HEK293T (cell line): ENCODE measurements around the gene MED9.

Experiments
- CTCF ChIA-PET: fragments of 350-600 bp; formaldehyde crosslinking; extraction: SDS; loops from one replicate; lab custom pipeline; 2021; ENCODE audit warnings: antibody characterized with exemption, inconsistent platforms; lab: Yijun Ruan, JAX
- POLR2A ChIA-PET: fragments of 350-600 bp; formaldehyde crosslinking; extraction: SDS; loops from one replicate; lab custom pipeline; 2020; ENCODE audit warnings: antibody characterized with exemption, inconsistent platforms; lab: Yijun Ruan, JAX
- DNase-seq: peaks from one replicate; pipeline ENCODE4 v3.0.0; 2012; ENCODE audit warnings: mixed read lengths; ENCODE audit errors: extremely low spot score
- ARNT ChIP-seq: fragments of 450-650 bp; IDR thresholded peaks from 2 replicates; pipeline ENCODE4 v1.6.1; 2017; ENCODE audit warnings: mild to moderate bottlenecking
- BHLHE40 ChIP-seq: fragments of 450-650 bp; IDR thresholded peaks from 2 replicates; pipeline ENCODE4 v1.6.1; 2016; ENCODE audit warnings: mild to moderate bottlenecking, moderate library complexity, borderline replicate concordance
- CTBP1 ChIP-seq: fragments of 450-650 bp; IDR thresholded peaks from 2 replicates; pipeline ENCODE4 v1.6.1; 2016; ENCODE audit warnings: borderline replicate concordance
- ELF4 ChIP-seq: fragments of 450-650 bp; IDR thresholded peaks from 2 replicates; pipeline ENCODE4 v1.6.1; 2017; ENCODE audit warnings: antibody characterized with exemption
- FOXA1 ChIP-seq: fragments of 450-650 bp; IDR thresholded peaks from 2 replicates; pipeline ENCODE4 v1.6.1; 2016; ENCODE audit warnings: mild to moderate bottlenecking
- FOXK2 ChIP-seq: fragments of 450-650 bp; IDR thresholded peaks from 2 replicates; pipeline ENCODE4 v1.6.1; 2016; ENCODE audit warnings: mild to moderate bottlenecking
- FOXM1 ChIP-seq: fragments of 450-650 bp; IDR thresholded peaks from 2 replicates; pipeline ENCODE4 v1.6.1; 2017; ENCODE audit warnings: mild to moderate bottlenecking, borderline replicate concordance
- HDGF ChIP-seq: fragments of 450-650 bp; IDR thresholded peaks from 2 replicates; pipeline ENCODE4 v1.6.1; 2017; ENCODE audit warnings: antibody characterized with exemption, borderline replicate concordance
- L3MBTL2 ChIP-seq: fragments of 450-650 bp; conservative IDR thresholded peaks from 2 replicates; pipeline ENCODE4 v1.6.1; 2016; ENCODE audit warnings: mild to moderate bottlenecking
- LEF1 ChIP-seq: fragments of 450-650 bp; IDR thresholded peaks from 2 replicates; pipeline ENCODE4 v1.6.1; 2017; ENCODE audit warnings: mild to moderate bottlenecking, borderline replicate concordance
- NFRKB ChIP-seq: fragments of 450-650 bp; IDR thresholded peaks from 2 replicates; pipeline ENCODE4 v1.6.1; 2016; ENCODE audit warnings: mild to moderate bottlenecking, moderate library complexity
- PKNOX1 ChIP-seq: fragments of 450-650 bp; IDR thresholded peaks from 2 replicates; pipeline ENCODE4 v1.6.1; 2016
- SP1 ChIP-seq: fragments of 450-650 bp; IDR thresholded peaks from 2 replicates; pipeline ENCODE4 v1.6.1; 2017
- SUZ12 ChIP-seq: fragments of 450-650 bp; IDR thresholded peaks from 2 replicates; pipeline ENCODE4 v1.6.1; 2016; ENCODE audit warnings: mild to moderate bottlenecking
- TARDBP ChIP-seq: fragments of 450-650 bp; IDR thresholded peaks from 2 replicates; pipeline ENCODE4 v1.6.1; 2016
- ZNF384 ChIP-seq: fragments of 450-650 bp; IDR thresholded peaks from 2 replicates; pipeline ENCODE4 v1.6.1; 2016

Gene MED9

DNA sequence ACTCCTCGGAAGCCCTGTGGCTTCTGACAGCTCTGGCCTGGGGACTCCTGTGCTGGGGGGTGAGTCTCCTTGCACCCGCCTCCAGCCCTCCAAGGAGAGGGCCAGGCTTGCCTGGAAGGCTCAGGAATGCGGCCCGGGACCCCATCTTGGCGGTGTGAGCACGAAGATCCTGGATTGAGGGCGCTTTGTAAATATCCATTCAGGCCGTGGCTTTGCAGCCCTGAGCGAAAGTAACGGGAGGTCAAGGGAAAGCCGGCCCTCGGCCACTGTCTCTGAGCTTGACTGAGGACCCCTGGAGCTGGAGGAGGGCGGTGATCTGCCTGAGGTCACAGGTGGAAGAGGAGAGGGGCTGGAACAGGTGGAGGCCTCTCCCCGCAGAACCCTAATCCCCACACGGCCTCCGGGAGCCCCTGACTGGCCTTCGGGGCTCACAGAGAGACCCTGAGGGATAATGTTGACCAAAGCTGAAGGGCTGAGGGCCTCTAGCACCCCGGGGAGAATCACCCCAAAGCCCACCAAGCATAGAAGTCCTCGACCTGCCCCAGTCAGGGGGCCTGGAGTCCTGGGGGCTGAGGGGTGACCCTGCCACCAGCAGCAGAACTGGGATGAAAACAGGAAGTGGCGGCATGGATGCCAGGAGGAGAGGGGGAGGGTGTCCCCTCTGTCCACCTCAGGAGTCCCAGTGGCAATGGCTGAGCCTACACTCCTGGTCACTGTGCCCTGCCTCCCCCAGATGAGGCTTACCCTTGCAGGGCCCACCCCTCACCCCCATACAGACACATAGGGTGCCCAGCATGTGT lies 27.7 kb downstream of the MED9 start:
- no peak for DNase-seq
- no peak for TF ChIP-seq BHLHE40
- no peak for TF ChIP-seq SUZ12
- no peak for TF ChIP-seq FOXK2
- no peak for TF ChIP-seq TARDBP
- TF ChIP-seq CTBP1 = no peak
- no peak for TF ChIP-seq FOXA1
- TF ChIP-seq PKNOX1 = no peak
- no peak for TF ChIP-seq ELF4
- TF ChIP-seq NFRKB = no peak
- TF ChIP-seq SP1 = no peak
- TF ChIP-seq L3MBTL2 = no peak
- TF ChIP-seq FOXM1 = no peak
- ChIA-PET POLR2A (no interaction called here), CTCF (interaction anchor here (0.7 to 1.5 kb wide), 2 partner anchors 8 to 148 kb away, joined by 3 to 9 read pairs; partner anchors contain the start of gene RASD1)

DNA sequence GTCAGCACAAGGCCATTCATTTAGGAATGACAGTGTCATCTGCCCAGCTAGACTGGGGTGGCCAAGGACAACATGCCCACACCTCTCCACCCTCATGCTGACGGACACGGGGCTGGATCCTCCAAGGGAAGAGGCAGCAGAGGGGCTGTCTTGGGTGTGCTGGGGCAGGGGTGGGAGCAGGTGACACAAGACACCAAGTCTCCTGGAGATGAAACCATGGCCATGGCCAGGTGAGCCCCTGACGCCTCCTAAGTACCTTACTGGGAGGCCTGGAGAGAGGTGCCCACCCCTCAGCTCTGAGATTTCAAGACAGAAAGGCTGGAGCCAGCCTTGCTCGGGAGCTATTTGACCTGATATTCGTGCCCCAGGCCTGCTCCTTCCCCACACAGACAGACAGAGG lies 28.4 kb downstream of the MED9 start:
- CTCF ChIA-PET = interaction anchor here (0.7 to 1.5 kb wide), 2 partner anchors 9 to 149 kb away, joined by 3 to 9 read pairs; partner anchors contain the start of gene RASD1
- no peak for DNase-seq
- no peak for TF ChIP-seq SUZ12
- no peak for TF ChIP-seq FOXK2
- no peak for TF ChIP-seq ARNT
- TF ChIP-seq BHLHE40 = no peak
- TF ChIP-seq L3MBTL2 = no peak
- no peak for TF ChIP-seq CTBP1
- TF ChIP-seq LEF1 = no peak
- TF ChIP-seq FOXM1 = no peak
- TF ChIP-seq SP1 = no peak
- TF ChIP-seq ZNF384 = no peak
- TF ChIP-seq ELF4 = no peak
- TF ChIP-seq FOXA1 = no peak
- TF ChIP-seq NFRKB = no peak
- POLR2A ChIA-PET = no interaction called here

- CTCF ChIA-PET = interaction anchor here (0.7 to 1.5 kb wide), 2 partner anchors 9 to 149 kb away, joined by 3 to 9 read pairs; partner anchors contain the start of gene RASD1
- POLR2A ChIA-PET = no interaction called here
- TF ChIP-seq SP1 (no peak), LEF1 (no peak), SUZ12 (no peak)
- no peak for DNase-seq
These were observed 28.9 kb downstream of the MED9 start for GRCh38 chr17:17505610-17506171.

GRCh38 chr17:17506181-17506741 lies 29.5 kb downstream of the MED9 start:
- TF ChIP-seq LEF1 (no peak), ARNT (no peak), PKNOX1 (no peak), SP1 (no peak), ELF4 (no peak), BHLHE40 (no peak), FOXM1 (no peak)
- DNase-seq = no peak
- ChIA-PET POLR2A (no interaction called here), CTCF (no interaction called here)

DNA sequence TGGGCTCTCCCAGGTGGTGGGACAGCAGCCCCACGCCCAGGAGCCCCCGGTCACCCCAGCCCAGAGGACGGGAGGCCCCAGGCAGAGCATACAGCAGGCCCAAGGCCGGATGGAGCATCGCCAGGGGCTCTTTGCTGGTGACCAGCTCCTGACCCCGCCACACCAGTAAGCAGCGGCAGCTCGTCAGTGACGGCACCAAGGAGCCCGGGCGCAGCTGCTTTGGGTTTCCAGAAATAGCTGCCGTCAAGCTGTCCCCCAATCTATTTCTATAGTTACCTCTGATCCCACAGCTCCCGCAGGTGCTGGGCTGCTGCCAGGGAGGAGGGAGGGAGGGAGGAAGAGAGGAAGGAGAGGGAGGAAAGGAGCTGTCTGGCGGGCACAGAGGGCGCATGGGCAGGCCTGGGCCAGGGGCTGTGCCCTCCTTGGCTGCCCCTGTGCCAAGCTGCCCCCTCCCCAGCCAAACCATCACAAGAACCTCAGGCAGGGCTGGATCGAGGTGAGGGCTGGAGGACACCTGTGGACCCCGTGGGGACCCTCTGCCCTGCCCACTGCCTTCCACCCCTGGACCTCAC lies 30.2 kb downstream of the MED9 start:
- no peak for DNase-seq
- TF ChIP-seq TARDBP (no peak), NFRKB (no peak), ELF4 (no peak), ZNF384 (no peak), L3MBTL2 (no peak), FOXM1 (no peak), SP1 (no peak), LEF1 (no peak), PKNOX1 (no peak), FOXA1 (no peak), SUZ12 (no peak), HDGF (no peak)
- CTCF ChIA-PET = interaction anchor here (0.7 to 0.9 kb wide), 2 partner anchors 9 to 10 kb away, joined by 3 read pairs; no protein-coding TSS in a partner anchor
- POLR2A ChIA-PET = no interaction called here

GRCh38 chr17:17507465-17508011 lies 30.7 kb downstream of the MED9 start:
- CTCF ChIA-PET = interaction anchor here (0.7 to 0.9 kb wide), 2 partner anchors 9 to 10 kb away, joined by 3 read pairs; no protein-coding TSS in a partner anchor
- no peak for TF ChIP-seq L3MBTL2
- no peak for TF ChIP-seq HDGF
- TF ChIP-seq LEF1 = no peak
- no peak for TF ChIP-seq ZNF384
- TF ChIP-seq SP1 = no peak
- TF ChIP-seq ELF4 = no peak
- TF ChIP-seq FOXK2 = no peak
- no peak for TF ChIP-seq PKNOX1
- no peak for TF ChIP-seq FOXM1
- no peak for TF ChIP-seq NFRKB
- no peak for TF ChIP-seq ARNT
- TF ChIP-seq BHLHE40 = no peak
- no peak for TF ChIP-seq TARDBP
- no peak for TF ChIP-seq SUZ12
- no peak for TF ChIP-seq FOXA1
- TF ChIP-seq CTBP1 = no peak
- DNase-seq = no peak
- POLR2A ChIA-PET = no interaction called here
